HG03066 (cell line): Measurements from ENCODE around the gene TSACC.
"Not testable (repeated sequence)": the region's sequence is repeated elsewhere in the genome, so short reads cannot be mapped to it uniquely, and the experiment has no call there.

Experiments
- ATAC-seq: cut with Tn5 transposase; IDR thresholded peaks from one replicate; pipeline ENCODE4 v1.9.1; 2021; ENCODE audit warnings: low read depth; ENCODE audit not compliant: unreplicated experiment

TSACC gene

DNA sequence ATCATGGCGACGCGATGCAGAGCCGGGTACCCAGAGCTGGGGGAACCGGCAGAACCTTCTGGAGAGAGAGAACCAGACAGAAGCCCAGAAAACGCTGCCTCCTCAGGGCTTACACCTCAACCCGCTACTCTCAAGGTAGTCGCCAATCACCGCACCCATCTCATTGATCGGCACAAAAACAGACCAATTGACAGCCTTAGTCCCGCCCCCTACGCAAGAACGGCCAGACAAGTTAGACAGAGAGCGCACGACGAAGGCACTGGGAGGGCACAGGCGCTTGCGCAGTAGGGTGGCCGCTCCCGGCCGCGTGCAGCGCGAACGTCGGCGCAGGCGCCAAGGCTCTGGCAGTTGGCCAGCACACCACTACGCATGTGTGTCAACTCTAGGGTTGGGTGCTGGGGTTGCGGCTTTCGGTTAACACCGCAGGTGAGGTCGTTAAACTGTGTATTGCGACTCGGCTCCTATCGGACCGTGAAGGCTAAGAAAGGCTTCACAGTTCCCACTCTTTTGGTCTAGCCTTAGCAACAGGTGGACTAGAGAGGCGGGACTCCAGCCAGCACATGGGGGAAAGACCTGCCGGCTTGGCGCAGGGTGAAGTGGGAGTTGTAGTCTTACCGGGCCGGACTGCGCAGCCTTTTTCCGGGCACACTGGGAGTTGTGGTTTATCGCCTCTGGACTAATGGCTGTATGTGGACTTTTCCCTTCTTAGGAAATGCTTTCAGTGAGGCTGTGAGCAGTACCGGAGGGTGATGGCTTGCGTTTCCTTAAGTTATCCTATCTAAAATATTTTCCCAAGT, at the start of gene TSACC, which contains the start of gene CCT3:
Gene TSACC, plus strand, starts transcription at position 347 of the 797 bp plus-strand sequence. CDS start 1,232 bp downstream, outside the sequence.
Gene CCT3, minus strand, starts transcription at position 113 of the 797 bp plus-strand sequence. Its CDS starts 108 bp downstream, at position 5.
- ATAC-seq, result peak; percentile 90

GRCh38 chr1:156289857-156290256, 48.5 kb upstream of the TSACC start:
- ATAC-seq, result no peak

- peak; percentile 80 for ATAC-seq
Observed at GRCh38 chr1:156291226-156292061, 46.9 kb upstream of the TSACC start.

- no peak for ATAC-seq
Observed at GRCh38 chr1:156293098-156293434, 45.3 kb upstream of the TSACC start.

DNA sequence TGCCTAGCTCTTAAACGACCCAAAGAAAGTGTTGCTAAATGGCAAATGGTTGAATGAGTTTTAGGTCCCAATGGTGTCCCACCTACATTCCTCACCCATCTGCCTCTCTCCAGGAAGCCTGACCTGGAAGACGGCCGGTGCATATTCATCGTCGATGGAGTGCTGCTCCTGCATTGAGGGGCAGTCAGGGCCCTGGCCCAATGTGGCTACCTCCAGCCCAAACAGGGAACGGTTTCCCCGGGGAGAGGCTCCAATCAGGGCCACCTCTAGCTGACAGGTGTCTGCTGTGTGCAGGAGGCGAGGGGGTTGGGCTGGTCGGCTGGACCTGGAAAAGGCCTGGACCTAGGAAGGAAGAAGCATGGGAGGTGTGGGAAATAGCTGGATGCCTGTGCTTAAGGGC, 44.4 kb upstream of the TSACC start:
- no peak for ATAC-seq

DNA sequence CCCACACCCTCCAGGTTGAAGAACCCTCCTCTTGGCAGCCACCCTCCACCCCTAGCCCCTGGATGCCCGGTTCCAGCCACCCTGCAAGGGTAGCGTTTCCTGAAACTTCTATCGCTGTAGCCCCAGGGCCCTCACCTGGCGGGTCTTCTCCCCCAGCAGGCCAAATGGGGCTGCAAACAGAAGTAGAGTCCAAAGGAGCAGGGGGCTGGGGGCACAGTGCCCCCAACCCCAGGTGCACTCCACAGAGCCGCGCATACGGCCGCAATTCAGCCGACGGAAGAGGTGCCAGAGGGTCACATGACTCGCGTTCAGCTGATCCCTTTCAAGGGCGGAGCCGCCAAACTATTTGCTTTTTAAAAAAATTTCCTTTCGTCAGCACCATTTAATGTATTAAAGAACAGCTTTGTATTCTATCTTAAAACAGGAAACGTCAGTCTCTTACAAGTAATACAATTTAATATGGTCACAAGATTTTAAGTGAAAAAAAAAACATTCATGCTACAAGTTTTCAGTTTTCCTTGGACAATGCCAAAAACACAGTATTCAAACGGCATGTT, 42.9 kb upstream of the TSACC start, which contains the start of gene GLMP:
Gene GLMP, minus strand, starts transcription at position 289 of the 557 bp plus-strand sequence. Its CDS starts 34 bp downstream, at position 255.
- ATAC-seq, result no peak

- ATAC-seq, result no peak
Observed at GRCh38 chr1:156298852-156299357, 39.4 kb upstream of the TSACC start, which contains the start of gene VHLL. Gene VHLL (minus strand): TSS chr1:156299307. CDS start chr1:156299189, 118 bp downstream.

DNA sequence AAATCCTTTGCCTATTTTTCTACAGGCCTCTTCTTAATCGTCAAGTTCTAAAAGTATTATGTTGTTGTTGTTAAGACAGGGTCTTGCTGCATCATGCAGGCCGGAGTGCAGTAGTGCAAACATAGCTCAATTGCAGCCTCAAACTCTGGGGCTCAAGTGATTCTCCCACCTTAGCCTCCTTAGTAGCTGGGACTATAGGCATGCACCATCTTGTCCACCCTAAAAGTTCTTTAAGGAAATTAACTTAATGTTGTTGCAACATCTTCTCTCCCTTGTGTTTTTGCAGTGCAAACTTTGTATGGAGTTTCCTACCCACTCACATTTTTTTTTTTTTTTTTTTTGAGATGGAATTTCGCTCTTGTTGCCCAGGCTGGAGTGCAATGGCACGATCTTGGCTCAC, 35.1 kb upstream of the TSACC start:
- no peak for ATAC-seq

GRCh38 chr1:156305215-156305614, 33.1 kb upstream of the TSACC start:
- ATAC-seq, result no peak

DNA sequence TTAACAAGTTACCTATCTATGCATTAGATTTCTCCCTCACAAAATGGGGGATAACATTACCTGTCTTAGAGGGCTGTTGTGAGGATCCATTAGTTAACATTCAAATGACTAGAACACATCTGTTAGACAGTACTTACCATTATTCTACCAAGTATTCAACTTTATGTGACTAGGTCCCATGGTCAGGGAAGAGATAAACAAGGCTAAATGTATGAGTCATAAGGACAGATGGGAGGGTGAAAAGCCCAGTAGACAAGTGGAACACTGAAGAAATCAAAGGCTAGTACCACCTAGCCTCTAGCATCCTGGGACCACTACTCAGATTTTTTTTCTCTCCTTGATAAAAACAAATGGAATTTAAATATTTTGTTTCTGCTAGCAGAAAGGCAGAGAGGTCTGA, 30.2 kb upstream of the TSACC start:
- no peak for ATAC-seq

DNA sequence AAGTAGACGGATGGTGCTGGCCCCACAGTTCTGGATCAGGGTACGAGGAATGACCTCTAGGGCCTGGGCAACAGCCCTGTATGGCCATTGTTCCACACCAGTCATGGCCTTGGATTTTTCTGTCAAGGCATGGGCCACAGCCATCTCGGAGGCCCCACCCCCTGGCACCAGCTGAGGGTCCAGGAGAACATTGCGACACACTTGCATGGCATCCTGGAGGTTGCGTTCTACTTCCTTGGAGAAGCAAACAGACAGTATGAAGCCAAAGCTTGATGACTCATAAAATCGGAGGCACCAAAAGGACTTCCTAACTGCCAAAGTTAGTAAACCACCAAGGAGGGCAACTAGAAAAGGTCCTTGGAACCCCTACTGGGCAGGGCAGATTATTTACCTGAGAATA, 27.4 kb upstream of the TSACC start:
- ATAC-seq, result no peak

DNA sequence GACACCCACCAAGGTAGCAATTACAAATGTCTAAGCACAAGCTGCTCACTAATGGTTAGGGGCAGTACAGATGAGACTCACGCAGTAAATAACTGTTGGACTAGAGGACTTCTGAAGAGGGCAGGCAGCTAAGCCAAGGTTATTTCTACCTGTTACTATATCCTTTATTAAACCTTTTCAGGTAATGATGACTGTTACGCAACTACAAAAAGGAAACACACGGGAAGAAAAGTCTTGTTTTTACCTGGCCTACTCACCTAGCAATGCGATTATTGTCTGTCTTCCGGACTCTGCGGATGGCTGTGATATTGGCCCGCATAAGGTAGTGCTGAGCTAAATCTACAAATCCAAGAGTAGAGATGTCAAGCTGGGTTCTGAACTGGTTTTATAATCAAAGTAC, 21.4 kb upstream of the TSACC start:
- ATAC-seq, result no peak

DNA sequence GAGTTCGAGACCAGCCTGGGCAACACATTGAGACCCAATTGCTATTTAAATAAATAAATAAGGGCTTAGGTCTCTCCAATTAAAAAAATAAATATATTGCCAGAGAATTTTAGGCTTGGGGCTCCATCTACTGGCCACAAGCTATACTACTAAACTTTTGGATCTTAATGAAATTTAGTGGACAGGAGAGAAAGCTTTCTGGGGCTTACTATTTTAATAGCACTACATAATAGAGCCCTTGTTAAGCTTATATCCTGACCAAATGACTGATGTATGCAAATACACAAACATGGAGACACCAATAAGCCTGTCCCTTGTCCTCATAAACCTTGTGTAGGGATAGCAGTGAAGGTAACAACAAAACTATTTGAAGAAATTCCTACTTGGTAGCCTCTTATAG, 18.7 kb upstream of the TSACC start:
- no peak for ATAC-seq

DNA sequence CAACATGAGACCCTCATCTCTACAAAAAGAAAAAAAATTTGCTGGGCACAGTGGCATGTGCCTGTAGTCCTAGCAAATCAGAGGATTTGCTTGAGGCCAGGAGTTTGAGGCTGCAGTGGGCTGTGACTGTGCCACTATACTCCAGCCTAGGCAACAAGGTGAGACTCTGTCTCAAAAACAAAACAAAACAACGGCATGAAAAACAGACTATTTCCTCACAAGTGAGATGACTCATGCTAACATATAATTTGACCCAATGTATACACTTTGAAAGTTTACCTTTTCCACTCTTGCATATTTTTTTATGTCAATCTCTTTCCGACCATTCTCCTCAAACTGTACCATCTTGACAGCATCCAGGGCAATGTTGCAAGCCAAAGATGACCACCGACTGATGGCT, 17.8 kb upstream of the TSACC start:
- no peak for ATAC-seq

GRCh38 chr1:156323179-156323578, 15.1 kb upstream of the TSACC start:
- not testable (repeated sequence) for ATAC-seq

DNA sequence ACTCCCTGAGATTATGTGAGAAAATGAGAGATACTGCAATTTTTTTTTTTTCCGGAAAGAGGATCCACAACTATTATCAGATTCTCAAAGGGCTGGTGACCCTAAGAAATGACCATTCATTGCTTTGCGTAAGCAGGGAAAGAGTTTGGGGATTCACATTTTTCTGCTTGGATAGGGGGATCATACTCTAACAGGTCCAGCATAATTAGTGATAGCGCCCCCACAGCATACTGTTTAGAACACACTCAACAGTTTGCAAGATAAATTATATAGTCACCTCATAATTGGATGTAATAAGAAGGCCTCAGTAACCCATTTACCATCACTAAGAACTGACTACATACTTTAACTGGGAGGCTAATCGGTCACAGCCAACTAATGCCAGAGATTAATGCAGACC, 2.1 kb upstream of the TSACC start:
- ATAC-seq, result no peak

DNA sequence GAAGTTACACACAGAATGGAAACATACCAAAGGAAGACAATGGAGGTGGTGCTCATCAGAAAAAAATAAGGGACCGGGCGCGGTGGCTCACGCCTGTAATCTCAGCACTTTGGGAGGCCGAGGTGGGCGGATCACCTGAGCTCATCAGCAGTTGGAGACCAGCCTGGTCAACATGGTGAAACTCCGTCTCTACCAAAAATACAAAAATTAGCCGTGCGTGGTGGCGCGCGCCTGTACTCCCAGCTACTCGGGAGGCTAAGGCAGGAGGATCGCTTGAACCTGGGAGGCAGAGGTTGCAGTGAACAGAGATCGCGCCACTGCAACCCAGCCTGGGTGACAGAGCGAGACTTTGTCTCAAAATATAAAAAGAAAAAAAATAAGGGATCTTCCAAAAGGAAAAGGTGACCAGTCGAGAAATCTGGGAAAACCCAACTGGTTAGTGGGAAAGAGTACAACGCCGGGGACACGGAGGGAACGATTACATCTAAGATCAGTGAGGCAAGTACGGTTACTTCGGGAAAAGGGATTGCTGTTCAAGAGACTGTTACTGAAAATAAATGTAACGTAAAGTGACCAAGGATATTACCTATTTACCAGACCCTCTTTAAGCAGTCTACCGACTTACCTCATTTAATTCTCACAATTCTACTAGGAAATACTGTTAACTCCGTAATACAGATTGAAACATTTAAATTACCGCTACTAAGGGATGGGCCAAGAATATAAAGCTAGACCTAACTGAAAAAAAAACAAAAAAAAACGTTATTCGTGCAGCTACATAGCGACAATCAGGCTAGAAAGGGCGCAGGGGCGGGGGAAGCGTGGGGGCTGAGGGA, 1.1 kb upstream of the TSACC start:
- no peak for ATAC-seq

DNA sequence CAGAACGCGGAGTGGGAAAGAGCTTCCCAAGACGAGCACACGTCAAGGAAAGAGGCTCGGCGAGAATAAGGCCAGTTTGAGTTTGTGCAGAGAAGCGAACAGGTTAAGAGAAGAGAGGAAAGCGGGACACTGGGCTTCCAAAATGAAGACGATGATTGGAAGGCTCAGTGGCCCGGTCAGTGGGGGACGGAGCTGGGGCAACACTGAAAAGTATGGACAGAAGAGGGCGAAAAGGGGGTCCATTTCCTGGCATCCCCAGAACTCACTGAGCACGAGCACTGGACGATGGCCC, 492 bp upstream of the TSACC start:
- ATAC-seq, result no peak

DNA sequence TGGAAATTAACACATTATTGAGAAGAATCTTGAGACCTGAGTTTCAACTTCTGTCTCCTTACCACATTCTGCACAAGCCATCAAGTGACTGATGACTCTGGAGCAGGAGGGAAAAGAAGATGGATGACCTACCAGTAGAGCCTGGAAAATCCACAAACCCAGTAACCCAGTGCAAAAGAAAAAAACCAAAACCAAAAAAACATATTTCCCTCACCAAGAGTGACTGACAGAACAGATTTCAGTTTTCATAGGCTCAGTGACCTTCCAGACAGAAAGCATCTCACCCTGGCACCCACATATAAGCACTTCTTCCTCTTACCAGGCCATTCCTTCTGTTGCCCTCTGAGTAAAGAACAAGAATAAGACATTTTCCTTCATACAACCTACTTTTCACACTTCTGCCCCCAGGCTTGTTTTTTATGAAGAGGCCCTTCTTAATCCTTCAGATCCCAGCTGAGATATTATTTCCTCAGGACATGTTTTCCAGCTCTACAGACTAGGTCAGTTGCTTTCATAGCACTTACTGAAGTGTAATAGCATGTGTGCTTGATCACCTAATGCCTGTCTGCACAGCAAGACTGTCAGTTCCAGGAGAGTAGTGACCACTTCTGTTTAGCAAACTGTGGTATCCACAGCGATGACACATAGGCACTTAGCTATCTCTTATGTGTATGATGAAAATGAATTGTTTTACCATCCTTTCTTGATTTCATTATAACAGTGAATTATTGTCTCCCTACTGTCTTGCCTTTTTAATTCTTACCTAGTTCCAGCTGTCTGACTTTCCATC, 4.0 kb downstream of the TSACC start:
- ATAC-seq, result no peak

GRCh38 chr1:156344409-156344808, 6.1 kb downstream of the TSACC start:
- no peak for ATAC-seq
